AG10803 (cell line): ENCODE measurements around the gene SLCO3A1.

Experiments
- DNase-seq: peaks from one replicate; pipeline ENCODE4 v3.0.0; 2010; ENCODE audit warnings: low read depth
- H3K4me3 ChIP-seq: 2 replicates; pipeline ENCODE4 v1.5.1; 2011; ENCODE audit warnings: mild to moderate bottlenecking, low read length, control low read depth
- TF ChIP-seq, protein P1 (sequence below): conservative IDR thresholded peaks from 2 replicates; pipeline ENCODE4 v1.5.1; 2011; ENCODE audit warnings: mild to moderate bottlenecking, low read length, control low read depth, inconsistent platforms

The SLCO3A1 gene

DNA sequence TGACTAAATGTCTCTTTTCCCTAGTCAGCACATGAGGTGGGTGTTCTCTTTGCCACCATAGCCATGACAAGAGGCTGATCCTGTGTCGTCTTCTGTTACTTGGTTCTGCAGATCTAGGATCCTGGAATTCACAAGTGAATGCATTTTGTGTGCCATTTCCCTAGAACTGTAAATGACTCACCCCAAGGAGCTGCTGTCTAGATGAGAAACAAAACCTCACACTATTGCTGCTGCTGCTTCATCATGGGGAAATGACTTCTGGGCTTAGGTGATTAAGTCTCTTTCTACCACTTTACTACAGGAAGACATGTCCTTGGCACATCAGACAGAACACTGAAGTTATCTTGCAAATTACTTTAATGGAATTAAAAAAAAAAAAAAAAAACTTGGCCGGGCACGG, 54.9 kb downstream of the SLCO3A1 start:
- DNase-seq: peak; percentile 60
- no peak overlapping the region for H3K4me3 ChIP-seq
- TF ChIP-seq, protein P1, sequence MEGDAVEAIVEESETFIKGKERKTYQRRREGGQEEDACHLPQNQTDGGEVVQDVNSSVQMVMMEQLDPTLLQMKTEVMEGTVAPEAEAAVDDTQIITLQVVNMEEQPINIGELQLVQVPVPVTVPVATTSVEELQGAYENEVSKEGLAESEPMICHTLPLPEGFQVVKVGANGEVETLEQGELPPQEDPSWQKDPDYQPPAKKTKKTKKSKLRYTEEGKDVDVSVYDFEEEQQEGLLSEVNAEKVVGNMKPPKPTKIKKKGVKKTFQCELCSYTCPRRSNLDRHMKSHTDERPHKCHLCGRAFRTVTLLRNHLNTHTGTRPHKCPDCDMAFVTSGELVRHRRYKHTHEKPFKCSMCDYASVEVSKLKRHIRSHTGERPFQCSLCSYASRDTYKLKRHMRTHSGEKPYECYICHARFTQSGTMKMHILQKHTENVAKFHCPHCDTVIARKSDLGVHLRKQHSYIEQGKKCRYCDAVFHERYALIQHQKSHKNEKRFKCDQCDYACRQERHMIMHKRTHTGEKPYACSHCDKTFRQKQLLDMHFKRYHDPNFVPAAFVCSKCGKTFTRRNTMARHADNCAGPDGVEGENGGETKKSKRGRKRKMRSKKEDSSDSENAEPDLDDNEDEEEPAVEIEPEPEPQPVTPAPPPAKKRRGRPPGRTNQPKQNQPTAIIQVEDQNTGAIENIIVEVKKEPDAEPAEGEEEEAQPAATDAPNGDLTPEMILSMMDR: no peak

DNA sequence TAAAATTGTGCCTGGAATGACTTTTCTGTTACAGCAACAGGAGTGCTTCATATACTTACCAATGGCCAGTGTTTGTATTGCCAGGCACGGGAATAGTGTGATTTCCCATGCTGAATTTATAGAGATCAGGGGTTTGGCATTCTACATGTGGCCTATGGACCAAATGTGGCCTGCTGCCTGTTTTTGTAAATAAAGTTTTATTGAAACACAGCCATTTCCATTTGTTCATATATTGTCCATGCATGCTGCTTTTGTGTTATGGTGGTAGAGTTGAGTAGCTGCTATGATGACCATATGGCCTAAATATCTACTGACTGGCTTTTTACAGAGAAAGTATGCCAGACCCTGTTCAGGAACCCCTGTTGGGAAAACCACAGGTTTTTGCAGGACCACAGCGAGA, 55.6 kb downstream of the SLCO3A1 start:
- H3K4me3 ChIP-seq: no peak overlapping the region
- TF ChIP-seq, protein P1: no peak
- DNase-seq: no peak

DNA sequence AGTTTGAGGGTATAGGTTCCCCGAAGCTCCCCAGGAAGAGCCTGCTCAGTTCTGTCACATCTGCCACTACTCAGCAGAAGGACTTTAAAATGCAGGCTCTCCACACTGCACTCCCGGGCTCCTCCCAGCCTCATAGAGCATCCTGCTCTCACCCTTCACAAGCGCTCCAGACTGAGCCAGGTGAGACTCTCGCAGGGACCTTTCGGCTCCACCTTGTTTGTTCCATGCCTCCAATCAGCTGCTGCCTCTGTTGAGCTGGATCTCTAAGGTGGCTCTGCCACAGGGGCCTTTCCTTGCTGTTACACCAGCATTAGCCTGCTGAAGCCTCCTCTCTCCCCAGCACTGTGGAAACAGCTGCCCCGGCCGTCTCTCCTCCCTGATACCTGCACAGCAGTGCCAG, 56.1 kb downstream of the SLCO3A1 start:
- TF ChIP-seq, protein P1: no peak
- DNase-seq: no peak

DNA sequence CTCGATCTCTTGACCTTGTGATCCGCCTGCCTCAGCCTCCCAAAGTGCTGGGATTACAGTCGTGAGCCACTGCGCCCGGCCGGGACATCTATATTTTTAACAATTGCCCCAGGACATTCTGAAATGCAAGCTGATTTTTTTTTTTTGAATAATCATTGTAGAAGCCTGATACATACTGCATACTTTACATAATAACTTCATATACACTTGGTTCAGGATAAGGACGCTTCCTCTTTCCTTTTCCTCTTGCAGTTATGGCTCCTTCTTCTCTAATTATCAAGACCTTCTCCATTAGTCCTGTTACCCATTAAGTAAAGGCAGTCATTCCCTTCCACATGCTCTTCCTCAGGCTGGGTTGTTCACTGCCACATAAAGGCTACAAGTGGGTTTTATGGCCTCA, 58.3 kb downstream of the SLCO3A1 start:
- no peak overlapping the region for H3K4me3 ChIP-seq
- DNase-seq: no peak
- TF ChIP-seq, protein P1: no peak

More for the DNA sequence above, 56.1 kb downstream of the SLCO3A1 start:
- no peak overlapping the region for H3K4me3 ChIP-seq

DNA sequence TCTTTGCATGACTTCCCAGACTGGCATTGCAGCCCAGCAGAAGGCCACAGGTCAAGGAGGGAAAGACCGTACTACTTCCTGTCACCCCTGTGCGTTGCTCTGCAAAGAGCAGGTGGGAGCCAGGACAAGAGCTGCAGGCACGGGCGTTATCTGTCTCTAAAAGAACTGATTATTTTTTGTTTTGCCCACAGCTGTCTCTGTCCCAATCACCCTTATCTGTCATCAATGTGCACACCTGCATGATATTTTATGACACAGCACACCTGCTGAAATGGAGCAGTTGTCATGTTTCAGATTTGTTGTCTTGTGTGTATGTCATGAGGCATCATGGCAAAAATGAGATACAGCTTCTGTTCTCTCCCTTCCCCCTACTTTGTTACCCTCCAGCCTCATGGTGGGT, 58.8 kb downstream of the SLCO3A1 start:
- no peak overlapping the region for H3K4me3 ChIP-seq
- TF ChIP-seq, protein P1: no peak
- no peak for DNase-seq

DNA sequence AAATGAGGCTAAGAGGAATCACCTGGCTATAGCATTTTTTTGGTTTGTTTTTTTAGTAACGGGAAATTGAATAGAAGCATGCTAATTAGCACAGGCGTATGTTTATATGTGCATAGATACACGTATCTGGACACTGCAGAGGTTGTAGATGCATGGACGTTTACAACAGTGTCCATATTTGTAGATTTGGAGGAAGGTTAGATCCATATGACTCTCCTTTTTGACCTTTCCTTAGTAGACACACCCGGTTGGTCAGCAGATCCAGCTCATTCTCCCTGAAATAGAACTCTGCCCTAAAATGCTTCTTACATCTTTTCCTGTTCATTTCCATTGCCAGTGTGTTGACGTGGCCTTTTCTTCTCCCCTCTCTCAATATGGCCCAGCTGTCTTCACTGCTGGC, 60.1 kb downstream of the SLCO3A1 start:
- TF ChIP-seq, protein P1: no peak
- DNase-seq: no peak
- H3K4me3 ChIP-seq: no peak overlapping the region

DNA sequence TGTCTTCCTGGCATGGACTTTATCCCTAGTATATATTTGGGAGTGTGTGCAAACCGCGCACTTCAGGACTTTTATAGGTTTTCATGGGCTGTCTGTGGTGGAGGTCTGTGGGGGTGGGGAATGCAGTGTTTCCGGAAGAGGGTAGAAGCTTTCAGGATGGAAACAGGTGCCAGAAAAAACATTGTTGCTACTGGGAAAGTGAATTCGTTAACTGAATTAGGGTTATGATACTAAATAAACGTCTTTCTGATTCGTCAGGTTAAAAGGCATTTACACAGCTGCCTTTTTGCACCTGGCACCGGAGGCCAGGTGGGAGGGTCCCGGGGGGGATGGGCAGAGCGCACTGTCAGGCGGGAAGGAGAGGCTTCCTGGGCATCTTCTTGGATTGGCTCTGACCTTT, 62.1 kb downstream of the SLCO3A1 start:
- DNase-seq: no peak
- TF ChIP-seq, protein P1: no peak
- no peak overlapping the region for H3K4me3 ChIP-seq
